Fibroblast of lung (primary cell): ENCODE data around the gene SLC25A42. TPM values are rescaled to one million over a fixed set of nuclear protein-coding genes. Genes with fewer than 3 reads are reported as not detected.

Source experiments
- DNase-seq, 2 donors: peaks; one replicate each; pipeline versions ENCODE4 v3.0.0 to v3.0.0-alpha.2; 2010; ENCODE audit warnings: low read depth in 2 of 2
- H2AFZ ChIP-seq: 2 replicates; pipeline ENCODE4 v1.5.1; 2012; ENCODE audit warnings: low read length, control low read depth, inconsistent platforms
- H3K27ac ChIP-seq: 2 replicates; pipeline ENCODE4 v1.5.1; 2011; ENCODE audit warnings: low read length, control low read depth; ENCODE audit not compliant: insufficient read depth
- H3K27me3 ChIP-seq: 2 replicates; pipeline ENCODE4 v1.5.1; 2011; ENCODE audit warnings: mild to moderate bottlenecking, low read length; ENCODE audit not compliant: control insufficient read depth, insufficient read depth
- H3K36me3 ChIP-seq: 2 replicates; pipeline ENCODE4 v1.5.1; 2011; ENCODE audit warnings: low read length; ENCODE audit not compliant: control insufficient read depth, insufficient read depth
- H3K4me1 ChIP-seq: 2 replicates; pipeline ENCODE4 v1.5.1; 2011; ENCODE audit warnings: low read length; ENCODE audit not compliant: control insufficient read depth, insufficient read depth; ENCODE audit errors: extremely low read depth
- H3K4me2 ChIP-seq: 2 replicates; pipeline ENCODE4 v1.5.1; 2011; ENCODE audit warnings: low read length, control low read depth; ENCODE audit not compliant: insufficient read depth; ENCODE audit errors: extremely low read depth
- H3K4me3 ChIP-seq, 4 experiments: fragments of 200-600 bp in 1 of 4; sonication (generic) in 1 of 4; replicated peaks in 1 of 4; 2 replicates each; pipeline ENCODE4 v1.5.1; 2011 to 2016; ENCODE audit warnings: low read length in 4 of 4, low read depth in 3 of 4, mild to moderate bottlenecking in 3 of 4, control low read depth in 2 of 4, inconsistent platforms in 1 of 4, mixed read lengths in 1 of 4; ENCODE audit not compliant: insufficient read depth in 1 of 4; ENCODE audit errors: control extremely low read depth in 1 of 4
- H3K79me2 ChIP-seq: 2 replicates; pipeline ENCODE4 v1.5.1; 2012; ENCODE audit warnings: mild to moderate bottlenecking, low read length, inconsistent platforms; ENCODE audit not compliant: control insufficient read depth, insufficient read depth
- H3K9ac ChIP-seq: 2 replicates; pipeline ENCODE4 v1.5.1; 2011; ENCODE audit warnings: mild to moderate bottlenecking, low read length, control low read depth; ENCODE audit not compliant: insufficient read depth
- H3K9me3 ChIP-seq: 2 replicates; pipeline ENCODE4 v1.5.1; 2012; ENCODE audit warnings: low read depth, low read length; ENCODE audit not compliant: control insufficient read depth, insufficient read depth
- H4K20me1 ChIP-seq: 2 replicates; pipeline ENCODE4 v1.5.1; 2011; ENCODE audit warnings: low read length; ENCODE audit not compliant: control insufficient read depth, insufficient read depth; ENCODE audit errors: extremely low read depth
- CTCF ChIP-seq, 2 donors: IDR thresholded peaks in 1 of 2; conservative IDR thresholded peaks in 1 of 2; 1 replicate in 1 of 2; 2 replicates in 1 of 2; pipeline ENCODE4 v1.5.1; 2011 to 2012; ENCODE audit warnings: low read length in 2 of 2, control low read depth in 1 of 2, inconsistent platforms in 1 of 2, low read depth in 1 of 2, mild to moderate bottlenecking in 1 of 2
- EZH2 ChIP-seq: IDR thresholded peaks from 2 replicates; pipeline ENCODE4 v1.5.1; 2012; ENCODE audit warnings: low read length, control low read depth, mild to moderate bottlenecking; ENCODE audit errors: missing control alignments
- polyA plus RNA-seq, 2 donors: library from polyadenylated mRNA; depleted of rRNA in 1 of 2; stranded (reverse) in 1 of 2; unstranded in 1 of 2; fragments of >200 nt; gene quantifications; 2 replicates each; pipeline ENCODE4 v1.2.1, GENCODE V29; 2011 to 2012; ENCODE audit warnings: missing spikeins in 1 of 2
- total RNA-seq: library from RNA; depleted of rRNA; stranded (reverse); fragments of >200 nt; gene quantifications from 2 replicates; pipeline ENCODE4 v1.2.1, GENCODE V29; 2014

SLC25A42 gene
- total and polyA plus RNA-seq, 2 donors (not counting 1 experiment from before 2014, with no cell fraction given) = 3.6 to 7.1 TPM

- TF ChIP-seq CTCF (conservative IDR thresholded peaks at IDR 0.05 in 1 of 2, IDR thresholded peaks at IDR 0.05 in 1 of 2; ENCODE audit: low read depth in 1 of 2, low read length in 2 of 2) = no peak
- TF ChIP-seq EZH2 = no peak
- no peak overlapping the region for H3K9ac ChIP-seq
These were observed 87.6 kb downstream of the SLC25A42 start for GRCh38 chr19:19151418-19151817.

GRCh38 chr19:19152668-19153384 is 89.0 kb downstream of the SLC25A42 start:
- Histone ChIP-seq H3K4me2 (no peak overlapping the region), H3K79me2 (no peaks in the 10 kb centered on the region), H4K20me1 (no peaks in the 10 kb centered on the region), H3K4me3 (no peak overlapping the region), H3K27ac (no peak overlapping the region), H3K4me1 (no peaks in the 10 kb centered on the region), H3K36me3 (no peaks in the 10 kb centered on the region), H3K9me3 (no peaks in the 10 kb centered on the region), H2AFZ (no peak overlapping the region), H3K9ac (no peak overlapping the region), H3K27me3 (no peaks in the 10 kb centered on the region)
- TF ChIP-seq CTCF (conservative IDR thresholded peaks at IDR 0.05 in 1 of 2, IDR thresholded peaks at IDR 0.05 in 1 of 2; ENCODE audit: low read depth in 1 of 2, low read length in 2 of 2) (no peak), EZH2 (no peak)
- no peak for DNase-seq

More at GRCh38 chr19:19151418-19151817, 87.6 kb downstream of the SLC25A42 start:
- H3K9me3 ChIP-seq = no peaks in the 10 kb centered on the region
- no peak for DNase-seq
- H3K27ac ChIP-seq = no peak overlapping the region
- no peaks in the 10 kb centered on the region for H3K4me1 ChIP-seq
- no peaks in the 10 kb centered on the region for H3K79me2 ChIP-seq
- H3K4me2 ChIP-seq = no peak overlapping the region
- no peak overlapping the region for H3K4me3 ChIP-seq
- no peak overlapping the region for H2AFZ ChIP-seq
- H3K36me3 ChIP-seq = no peaks in the 10 kb centered on the region
- H3K27me3 ChIP-seq = no peaks in the 10 kb centered on the region
- no peaks in the 10 kb centered on the region for H4K20me1 ChIP-seq

GRCh38 chr19:19154768-19155494 is 91.1 kb downstream of the SLC25A42 start:
- no peak overlapping the region for H3K4me2 ChIP-seq
- no peak overlapping the region for H2AFZ ChIP-seq
- H3K27me3 ChIP-seq = no peaks in the 10 kb centered on the region
- TF ChIP-seq EZH2 (no peak), CTCF (conservative IDR thresholded peaks at IDR 0.05 in 1 of 2, IDR thresholded peaks at IDR 0.05 in 1 of 2; ENCODE audit: low read depth in 1 of 2, low read length in 2 of 2) (no peak)
- H3K36me3 ChIP-seq = no peaks in the 10 kb centered on the region
- DNase-seq = no peak
- no peaks in the 10 kb centered on the region for H3K79me2 ChIP-seq
- H4K20me1 ChIP-seq = no peaks in the 10 kb centered on the region
- no peak overlapping the region for H3K27ac ChIP-seq
- H3K4me3 ChIP-seq = no peak overlapping the region
- no peaks in the 10 kb centered on the region for H3K9me3 ChIP-seq
- H3K9ac ChIP-seq = no peak overlapping the region
- H3K4me1 ChIP-seq = no peaks in the 10 kb centered on the region
